ENCODE data around the gene CEBPE.

DNA sequence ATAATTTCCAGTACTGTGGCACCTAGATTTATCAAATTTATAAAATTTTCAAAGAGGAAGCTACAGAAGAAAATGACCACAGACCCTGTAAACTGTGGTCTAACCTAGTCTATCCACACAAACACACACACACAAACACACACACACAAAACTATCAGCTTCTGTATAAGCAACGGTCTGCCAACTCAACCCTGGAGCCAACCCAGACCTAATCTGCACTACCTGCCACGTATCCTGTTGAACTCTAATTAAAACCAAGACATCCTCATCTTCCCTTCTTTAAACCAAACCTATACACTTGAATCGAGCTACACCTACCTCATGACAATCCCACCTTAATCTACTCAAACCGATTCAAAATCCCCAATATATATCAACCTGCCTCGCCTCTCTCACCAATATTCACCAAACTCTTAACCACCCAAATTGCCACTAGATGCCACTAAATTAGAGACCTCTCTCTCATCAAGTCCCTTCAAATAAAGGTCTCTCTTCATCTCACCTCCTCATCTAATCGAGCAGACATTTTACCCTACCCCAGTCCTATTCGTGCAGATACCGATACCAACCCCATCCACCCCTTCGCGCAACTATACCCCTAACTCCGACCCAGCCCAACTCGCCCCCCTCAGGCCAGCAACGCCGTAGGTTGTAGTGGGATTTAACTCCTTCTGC is 24.9 kb downstream of the CEBPE start:
- TF ChIP-seq, protein P1, sequence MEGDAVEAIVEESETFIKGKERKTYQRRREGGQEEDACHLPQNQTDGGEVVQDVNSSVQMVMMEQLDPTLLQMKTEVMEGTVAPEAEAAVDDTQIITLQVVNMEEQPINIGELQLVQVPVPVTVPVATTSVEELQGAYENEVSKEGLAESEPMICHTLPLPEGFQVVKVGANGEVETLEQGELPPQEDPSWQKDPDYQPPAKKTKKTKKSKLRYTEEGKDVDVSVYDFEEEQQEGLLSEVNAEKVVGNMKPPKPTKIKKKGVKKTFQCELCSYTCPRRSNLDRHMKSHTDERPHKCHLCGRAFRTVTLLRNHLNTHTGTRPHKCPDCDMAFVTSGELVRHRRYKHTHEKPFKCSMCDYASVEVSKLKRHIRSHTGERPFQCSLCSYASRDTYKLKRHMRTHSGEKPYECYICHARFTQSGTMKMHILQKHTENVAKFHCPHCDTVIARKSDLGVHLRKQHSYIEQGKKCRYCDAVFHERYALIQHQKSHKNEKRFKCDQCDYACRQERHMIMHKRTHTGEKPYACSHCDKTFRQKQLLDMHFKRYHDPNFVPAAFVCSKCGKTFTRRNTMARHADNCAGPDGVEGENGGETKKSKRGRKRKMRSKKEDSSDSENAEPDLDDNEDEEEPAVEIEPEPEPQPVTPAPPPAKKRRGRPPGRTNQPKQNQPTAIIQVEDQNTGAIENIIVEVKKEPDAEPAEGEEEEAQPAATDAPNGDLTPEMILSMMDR (IDR thresholded peaks at IDR 0.05; ENCODE audit: insufficient read depth, low read depth, low read length): peak; percentile 28
- no peak for TF ChIP-seq EZH2 (IDR thresholded peaks at IDR 0.05; ENCODE audit: insufficient read depth, low read length)

Measured in astrocyte (in vitro differentiated cells and primary cell).